GM21447 (cell line): ENCODE data around the gene USP21.
"Not testable (repeated sequence)": the region's sequence is repeated elsewhere in the genome, so short reads cannot be mapped to it uniquely, and the experiment has no call there.

ENCODE experiments used
- ATAC-seq: cut with Tn5 transposase; IDR thresholded peaks from one replicate; pipeline ENCODE4 v1.9.1; 2021; ENCODE audit not compliant: unreplicated experiment

USP21 gene

GRCh38 chr1:161159087-161159912 lies at the start of gene USP21:
Gene USP21 (plus strand): TSS chr1:161159500. CDS start chr1:161160641, 1,141 bp downstream.
- peak; percentile 84 for ATAC-seq

DNA sequence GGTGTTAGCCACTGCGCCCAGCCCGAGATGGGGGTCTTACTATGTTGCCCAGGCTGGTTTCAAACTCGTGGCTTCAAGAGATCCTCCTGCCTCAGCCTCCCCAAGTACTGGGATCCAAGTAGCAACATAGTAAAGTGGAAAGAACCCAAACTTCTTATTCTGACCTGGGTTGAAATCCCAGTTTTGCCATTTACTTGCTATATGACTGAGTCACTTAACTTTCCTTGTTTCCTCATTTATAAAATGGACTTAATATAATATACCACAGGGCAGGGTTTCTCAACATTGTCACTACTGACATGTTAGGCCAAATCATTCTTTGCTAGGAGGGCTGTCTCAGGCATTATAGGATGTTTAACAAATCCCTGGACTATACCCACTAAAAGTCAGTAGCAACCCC lies 48.2 kb upstream of the USP21 start:
- no peak for ATAC-seq

DNA sequence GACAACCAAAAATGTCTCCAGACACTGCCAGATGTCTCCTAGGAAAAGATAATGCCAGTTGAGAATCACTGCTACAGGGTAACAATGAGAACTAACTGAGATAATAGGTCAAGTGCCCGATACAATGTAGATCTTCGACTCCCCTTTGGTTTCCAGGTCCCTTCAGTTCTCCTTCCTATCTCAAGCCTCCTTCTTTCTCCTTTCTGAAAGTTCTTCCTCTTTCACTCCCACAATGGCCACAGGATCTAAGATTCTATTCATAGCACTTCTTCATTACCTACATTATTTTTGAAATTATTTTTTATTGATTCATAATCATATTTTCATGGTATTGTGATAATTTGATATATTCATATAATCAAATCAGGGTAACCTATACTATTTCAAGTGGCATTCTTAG lies 47.8 kb upstream of the USP21 start:
- no peak for ATAC-seq

DNA sequence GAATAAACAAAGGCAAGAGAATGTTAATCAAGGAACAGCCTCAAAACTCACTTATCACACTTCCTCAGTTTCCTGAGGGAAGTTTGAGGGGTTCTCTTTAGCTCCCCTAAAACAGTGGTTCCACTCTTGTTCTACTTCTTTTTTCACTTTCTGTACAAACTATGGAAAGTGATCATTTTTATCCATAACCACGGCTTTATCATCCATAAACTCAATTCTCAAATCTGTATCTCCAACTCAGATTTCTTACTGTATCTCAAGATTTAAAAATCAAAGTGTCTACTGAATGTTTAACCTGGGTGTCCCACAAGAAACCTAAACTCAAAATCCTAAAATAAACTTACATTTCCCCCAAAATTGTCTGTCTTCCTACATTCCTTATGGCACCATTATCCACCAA lies 45.4 kb upstream of the USP21 start:
- no peak for ATAC-seq

GRCh38 chr1:161114556-161114955 lies 44.7 kb upstream of the USP21 start:
- no peak for ATAC-seq

DNA sequence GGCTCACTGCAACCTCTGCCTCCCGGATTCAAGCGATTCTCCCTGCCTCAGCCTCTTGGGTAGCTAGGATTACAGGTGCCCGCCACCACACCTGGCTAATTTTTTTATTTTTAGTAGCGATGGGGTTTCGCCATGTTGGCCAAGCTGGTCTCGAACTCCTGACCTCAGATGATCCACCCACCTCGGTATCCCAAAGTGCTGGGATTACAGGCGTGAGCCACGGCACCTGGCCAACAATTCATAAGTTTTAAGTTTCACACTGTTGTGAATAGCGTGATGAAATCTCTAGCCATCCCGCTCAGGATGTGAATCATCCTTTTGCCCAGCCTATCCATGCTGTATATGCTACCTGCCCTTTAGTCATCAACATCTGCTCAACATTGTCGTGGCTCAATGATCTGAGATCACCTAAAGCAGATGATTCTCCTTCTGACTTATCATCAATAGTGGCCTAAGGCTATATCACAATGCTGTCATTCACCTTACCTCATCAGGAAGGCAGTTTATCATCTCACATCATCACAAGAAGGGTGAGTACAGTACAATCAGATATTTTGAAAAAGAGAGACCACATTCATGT lies 44.1 kb upstream of the USP21 start:
- ATAC-seq: no peak

GRCh38 chr1:161115961-161116360 lies 43.3 kb upstream of the USP21 start:
- not testable (repeated sequence) for ATAC-seq

DNA sequence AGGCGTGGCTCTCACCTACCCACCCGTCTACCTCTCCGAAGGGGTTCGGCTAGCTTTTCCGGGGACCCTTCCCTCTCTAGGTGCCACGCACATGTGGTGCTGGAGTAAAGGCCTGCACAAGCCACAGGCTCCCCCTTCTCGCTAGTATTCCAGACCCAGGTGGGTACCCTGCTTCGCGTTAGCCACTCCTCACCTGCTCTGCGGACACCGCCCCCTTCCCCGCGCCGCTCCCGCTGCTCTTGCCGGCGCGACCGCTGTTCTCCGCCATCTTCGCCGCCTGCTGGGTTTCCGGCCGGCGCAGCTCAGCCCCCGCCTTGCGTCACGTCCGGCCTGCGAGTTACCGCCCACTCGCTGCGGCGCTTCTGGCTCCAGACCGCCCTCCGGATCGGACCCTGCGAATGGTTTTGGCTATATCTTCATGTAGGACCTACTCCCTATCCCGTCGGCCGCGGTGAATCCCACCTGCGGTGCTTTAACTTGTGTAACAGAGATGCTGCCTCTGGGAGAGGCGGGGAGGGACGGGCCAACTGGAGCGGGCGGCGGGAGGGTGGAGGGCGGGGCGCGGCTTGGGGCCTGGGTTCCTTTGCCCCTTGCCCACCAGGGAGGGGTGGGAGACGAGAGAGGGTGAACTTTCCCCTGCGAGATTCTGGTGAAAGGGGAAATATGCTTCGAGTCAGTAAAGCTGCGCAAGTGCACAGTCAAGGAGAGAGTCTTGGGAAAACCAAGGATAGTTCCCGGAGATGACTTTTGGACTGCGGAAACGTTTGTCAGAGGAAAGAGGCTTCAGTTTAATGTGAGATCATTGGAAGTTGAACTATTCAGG lies 41.3 kb upstream of the USP21 start, which contains the start of the genes NIT1 and PFDN2:
TSS of gene NIT1 (plus strand) at position 347 of the 823 bp plus-strand sequence. CDS start at position 419, 72 bp downstream.
TSS of gene PFDN2 (minus strand) at position 279 of the 823 bp plus-strand sequence. CDS start at position 268, 11 bp downstream.
- peak; percentile 75 for ATAC-seq

DNA sequence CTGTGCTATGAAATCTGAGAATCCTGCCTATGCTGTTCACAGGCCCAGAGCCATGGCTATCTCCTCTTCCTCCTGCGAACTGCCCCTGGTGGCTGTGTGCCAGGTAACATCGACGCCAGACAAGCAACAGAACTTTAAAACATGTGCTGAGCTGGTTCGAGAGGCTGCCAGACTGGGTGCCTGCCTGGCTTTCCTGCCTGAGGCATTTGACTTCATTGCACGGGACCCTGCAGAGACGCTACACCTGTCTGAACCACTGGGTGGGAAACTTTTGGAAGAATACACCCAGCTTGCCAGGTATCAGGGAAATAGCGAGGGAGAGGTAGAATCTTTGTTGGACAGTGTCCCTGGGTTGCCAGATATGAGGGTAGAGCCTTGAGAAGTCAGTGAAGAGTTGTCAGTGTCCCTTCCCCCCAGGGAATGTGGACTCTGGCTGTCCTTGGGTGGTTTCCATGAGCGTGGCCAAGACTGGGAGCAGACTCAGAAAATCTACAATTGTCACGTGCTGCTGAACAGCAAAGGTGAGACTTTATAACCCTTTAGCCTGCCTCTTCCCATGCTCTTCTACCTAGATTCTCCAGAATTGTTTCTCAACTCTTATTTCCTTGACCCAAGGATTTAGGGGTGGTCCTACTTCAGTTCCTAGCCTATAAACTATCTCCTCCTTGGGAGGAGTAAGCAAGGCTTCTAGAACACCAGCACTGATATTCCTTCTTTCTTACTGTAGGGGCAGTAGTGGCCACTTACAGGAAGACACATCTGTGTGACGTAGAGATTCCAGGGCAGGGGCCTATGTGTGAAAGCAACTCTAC lies 40.0 kb upstream of the USP21 start:
- peak; percentile 48 for ATAC-seq

DNA sequence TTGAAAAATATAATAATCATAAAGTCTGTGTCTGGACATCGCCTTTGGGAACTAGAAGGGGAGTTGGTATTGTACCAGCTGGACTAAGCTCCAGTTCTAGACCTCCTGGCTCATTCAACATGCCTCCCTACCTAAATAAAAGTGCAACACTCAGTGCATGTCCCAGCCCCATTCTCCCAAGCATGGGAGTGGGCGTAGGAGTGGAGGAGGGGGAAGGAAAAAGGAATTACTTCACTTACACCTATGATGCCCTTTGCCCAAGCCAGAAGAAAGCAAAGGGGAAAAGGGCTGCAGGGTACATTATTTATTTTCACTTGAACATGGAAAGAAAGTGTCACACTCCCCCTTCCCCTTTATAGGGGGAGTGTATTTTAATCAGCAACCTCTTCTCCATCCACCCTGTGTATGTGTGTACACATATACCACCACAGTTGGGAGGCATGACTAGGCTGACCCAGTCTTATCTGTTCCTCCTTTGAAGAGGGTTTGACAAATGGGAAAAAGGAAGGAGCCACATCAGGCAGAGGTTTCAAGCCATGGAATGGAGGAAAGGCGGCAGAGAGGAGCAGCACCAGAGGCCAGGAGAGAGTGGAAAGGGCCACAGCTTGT lies 38.2 kb upstream of the USP21 start:
- ATAC-seq: no peak

DNA sequence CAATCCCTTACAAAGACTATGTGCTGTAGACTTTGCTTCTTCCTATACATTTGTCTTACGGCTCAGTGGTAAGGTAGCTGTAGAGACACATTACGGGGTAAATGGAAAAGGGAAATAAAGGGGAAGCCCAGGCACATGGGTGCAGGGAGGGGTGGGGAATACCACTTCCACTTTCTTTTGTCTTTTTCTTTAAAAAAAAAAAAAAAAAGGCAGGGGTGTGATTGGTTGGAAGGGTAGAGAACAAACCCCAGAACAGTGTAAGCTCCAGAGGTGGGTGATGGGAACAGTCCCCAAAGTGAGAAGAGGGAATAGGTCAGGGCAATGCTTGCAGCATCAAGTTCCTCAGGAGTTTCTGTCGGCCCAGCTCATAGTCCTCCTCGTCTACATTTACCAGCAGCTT lies 37.5 kb upstream of the USP21 start:
- ATAC-seq: no peak

GRCh38 chr1:161122967-161123366 lies 36.3 kb upstream of the USP21 start:
- no peak for ATAC-seq

DNA sequence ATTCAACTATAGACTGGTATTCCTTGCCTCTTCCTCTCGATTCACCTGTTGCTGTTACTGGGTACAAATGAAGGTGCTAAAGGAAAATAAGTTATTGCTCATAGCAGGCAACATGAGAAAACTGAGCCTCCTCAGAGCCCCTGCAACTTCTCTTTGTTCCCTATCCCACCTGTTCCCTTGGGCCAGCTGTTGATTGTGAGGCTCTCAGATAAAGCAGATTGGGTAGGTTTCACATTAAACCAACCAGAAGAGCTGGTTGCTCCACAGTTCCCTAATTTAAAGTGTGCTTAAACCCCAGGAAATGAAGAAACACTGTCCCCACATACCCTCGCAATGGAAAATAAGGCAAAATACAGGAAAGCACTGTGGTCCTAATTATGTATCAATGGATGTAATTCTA lies 31.7 kb upstream of the USP21 start:
- no peak for ATAC-seq

- ATAC-seq: no peak
These were observed 30.5 kb upstream of the USP21 start for GRCh38 chr1:161128591-161129420.

- no peak for ATAC-seq
These were observed 29.0 kb upstream of the USP21 start for GRCh38 chr1:161130266-161130665.

DNA sequence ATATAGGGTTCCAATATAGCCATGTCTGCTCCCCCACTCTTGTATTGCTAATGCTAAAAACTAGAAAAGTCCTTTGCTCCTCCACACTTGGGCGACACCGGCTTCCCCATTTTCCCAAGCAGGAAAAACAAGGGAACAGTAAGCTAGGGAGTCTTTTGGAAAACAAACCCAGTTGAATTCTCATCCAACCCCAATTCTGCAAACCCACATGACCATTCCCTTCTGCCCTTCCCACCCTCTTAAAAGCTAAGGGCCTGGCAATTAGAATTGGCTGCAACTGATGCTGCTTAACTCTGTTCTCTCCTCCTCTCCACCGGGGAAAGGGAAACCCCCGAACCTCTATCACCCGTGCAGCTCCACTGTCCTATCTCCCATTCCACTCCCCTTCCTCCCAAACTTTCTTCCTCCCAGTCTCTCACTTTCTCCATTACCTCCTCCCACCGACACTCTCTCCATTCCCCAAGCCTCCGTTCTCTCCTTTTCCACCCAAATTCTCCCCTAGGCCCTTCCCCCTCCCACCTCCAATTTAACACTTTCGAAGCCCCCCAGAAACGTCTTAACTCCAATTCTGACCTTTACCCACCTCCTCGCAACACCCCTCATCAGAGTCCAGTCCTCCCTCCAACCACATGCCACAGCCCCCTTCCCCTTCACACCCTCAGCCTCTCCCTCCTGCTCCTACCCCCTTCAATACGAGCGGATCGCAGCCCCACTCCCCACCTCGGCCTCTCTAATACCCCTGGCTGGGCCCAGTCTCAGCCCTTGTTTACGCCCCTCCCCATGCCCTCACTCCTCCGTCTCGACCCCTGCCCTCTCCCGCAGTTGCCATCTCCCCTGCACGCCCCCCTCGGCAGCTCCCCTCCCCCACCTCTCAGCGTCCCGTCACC lies 27.5 kb upstream of the USP21 start:
- no peak for ATAC-seq

- ATAC-seq: peak; percentile 94
These were observed 26.7 kb upstream of the USP21 start, which contains the start of gene DEDD for GRCh38 chr1:161132410-161133219. Gene DEDD (minus strand): TSS chr1:161132667. CDS start chr1:161124462, 8,205 bp downstream.
